ENCODE measurements around the gene CAPN3. TPM values are rescaled to one million over a fixed set of nuclear protein-coding genes. Genes with fewer than 3 reads are reported as not detected.

The CAPN3 gene
- total and polyA plus RNA-seq, 5 donors from 2014 or later: 0.21 to 15.6 TPM; not detected in 3

DNA sequence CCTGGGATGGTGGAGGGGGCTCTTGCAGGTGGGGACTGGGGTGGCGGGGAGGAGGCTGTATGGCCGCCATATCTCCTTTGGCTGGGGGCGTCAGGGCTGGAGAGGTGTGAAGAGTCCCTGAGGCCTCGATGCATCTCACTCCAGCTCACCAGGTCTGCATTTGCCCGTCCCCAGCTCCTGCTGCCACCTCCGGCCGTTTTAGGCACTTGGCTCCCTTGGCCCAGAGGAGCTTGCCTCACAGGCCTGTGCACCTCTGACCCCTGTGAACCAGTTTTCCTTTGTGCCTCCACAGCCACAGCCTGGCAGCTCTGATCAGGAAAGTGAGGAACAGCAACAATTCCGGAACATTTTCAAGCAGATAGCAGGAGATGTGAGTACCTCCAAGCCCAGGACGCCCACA is 49.7 kb downstream of the CAPN3 start:
- H3K27me3 ChIP-seq (ENCODE audit: control insufficient read depth, insufficient read depth, low read length): no peaks in the 10 kb centered on the region
- Mint-ChIP-seq H3K36me3 (peaks cover 27% of the 10 kb centered on the region), H3K4me3 (no peak overlapping the region), H3K27ac (no peak overlapping the region), H3K27me3 (no peaks in the 10 kb centered on the region), H3K4me1 (no peaks in the 10 kb centered on the region), H3K9me3 (no peaks in the 10 kb centered on the region)
- no peak for DNase-seq
- H3K4me3 ChIP-seq (ENCODE audit: low read depth, low read length): no peak overlapping the region
- H3K27ac ChIP-seq (ENCODE audit: insufficient read depth, low read length, poor library complexity, severe bottlenecking): no peak overlapping the region
- no peak for ATAC-seq (ENCODE audit: low read depth in 2 of 2)
- H3K36me3 ChIP-seq (ENCODE audit: control insufficient read depth, insufficient read depth, low read length): peaks cover 21% of the 10 kb centered on the region
- no peaks in the 10 kb centered on the region for H3K9me3 ChIP-seq (ENCODE audit: control insufficient read depth in 2 of 2, low read length in 2 of 2)
- H3K4me1 ChIP-seq (ENCODE audit: control insufficient read depth, insufficient read depth, low read length, poor library complexity, severe bottlenecking): no peaks in the 10 kb centered on the region

DNA sequence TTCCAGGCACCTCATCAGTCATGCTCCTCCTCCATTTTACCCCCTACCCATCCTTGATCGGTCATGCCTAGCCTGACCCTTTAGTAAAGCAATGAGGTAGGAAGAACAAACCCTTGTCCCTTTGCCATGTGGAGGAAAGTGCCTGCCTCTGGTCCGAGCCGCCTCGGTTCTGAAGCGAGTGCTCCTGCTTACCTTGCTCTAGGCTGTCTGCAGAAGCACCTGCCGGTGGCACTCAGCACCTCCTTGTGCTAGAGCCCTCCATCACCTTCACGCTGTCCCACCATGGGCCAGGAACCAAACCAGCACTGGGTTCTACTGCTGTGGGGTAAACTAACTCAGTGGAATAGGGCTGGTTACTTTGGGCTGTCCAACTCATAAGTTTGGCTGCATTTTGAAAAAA is 52.6 kb downstream of the CAPN3 start:
- peak overlapping the region in 1 of 3 donors; percentile 2 for H3K27ac Mint-ChIP-seq

DNA sequence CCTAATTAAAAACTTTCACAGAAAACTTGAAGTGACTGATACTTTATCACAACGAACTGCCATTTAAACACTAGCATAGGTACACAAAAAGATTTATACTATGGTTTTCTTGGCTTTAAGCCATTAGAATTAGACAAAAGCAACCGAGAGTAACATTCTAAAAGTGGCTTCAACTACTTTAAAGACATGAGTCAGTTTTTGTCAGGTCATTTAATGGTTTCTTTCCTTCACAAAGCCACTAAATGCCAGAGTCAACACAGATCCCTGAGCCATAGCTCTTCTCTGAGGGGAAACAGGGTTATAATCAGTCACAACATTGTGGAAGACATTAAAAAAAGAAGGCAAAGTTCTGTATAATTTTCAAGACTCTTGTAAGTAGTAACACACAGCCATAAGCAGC is 54.6 kb downstream of the CAPN3 start:
- DNase-seq (no peak), ATAC-seq (ENCODE audit: low read depth in 2 of 2) (no peak)
- no peaks in the 10 kb centered on the region for H3K27me3 Mint-ChIP-seq
- Histone ChIP-seq H3K36me3 (ENCODE audit: control insufficient read depth, insufficient read depth, low read length) (peaks cover 58% of the 10 kb centered on the region), H3K27me3 (ENCODE audit: control insufficient read depth, insufficient read depth, low read length) (no peaks in the 10 kb centered on the region), H3K4me1 (ENCODE audit: control insufficient read depth, insufficient read depth, low read length, poor library complexity, severe bottlenecking) (no peaks in the 10 kb centered on the region), H3K27ac (ENCODE audit: insufficient read depth, low read length, poor library complexity, severe bottlenecking) (no peak overlapping the region), H3K4me3 (ENCODE audit: low read depth, low read length) (no peak overlapping the region), H3K9me3 (ENCODE audit: control insufficient read depth in 2 of 2, low read length in 2 of 2) (no peaks in the 10 kb centered on the region)
- H3K36me3 Mint-ChIP-seq: peaks cover 30% of the 10 kb centered on the region
- no peak overlapping the region for H3K4me3 Mint-ChIP-seq
- no peak overlapping the region for H3K27ac Mint-ChIP-seq
- no peaks in the 10 kb centered on the region for H3K9me3 Mint-ChIP-seq
- H3K4me1 Mint-ChIP-seq: no peaks in the 10 kb centered on the region

More for the DNA sequence above, 52.6 kb downstream of the CAPN3 start:
- H3K36me3 Mint-ChIP-seq: peaks cover 28% of the 10 kb centered on the region
- H3K4me1 ChIP-seq (ENCODE audit: control insufficient read depth, insufficient read depth, low read length, poor library complexity, severe bottlenecking): no peaks in the 10 kb centered on the region
- H3K9me3 Mint-ChIP-seq: no peaks in the 10 kb centered on the region
- H3K36me3 ChIP-seq (ENCODE audit: control insufficient read depth, insufficient read depth, low read length): peaks cover 43% of the 10 kb centered on the region
- H3K27ac ChIP-seq (ENCODE audit: insufficient read depth, low read length, poor library complexity, severe bottlenecking): no peak overlapping the region
- no peaks in the 10 kb centered on the region for H3K27me3 Mint-ChIP-seq
- no peaks in the 10 kb centered on the region for H3K9me3 ChIP-seq (ENCODE audit: control insufficient read depth in 2 of 2, low read length in 2 of 2)
- no peak overlapping the region for H3K4me3 Mint-ChIP-seq
- ATAC-seq (ENCODE audit: low read depth in 2 of 2): no peak
- no peak overlapping the region for H3K4me3 ChIP-seq (ENCODE audit: low read depth, low read length)
- DNase-seq: no peak
- H3K27me3 ChIP-seq (ENCODE audit: control insufficient read depth, insufficient read depth, low read length): no peaks in the 10 kb centered on the region
- H3K4me1 Mint-ChIP-seq: no peaks in the 10 kb centered on the region

DNA sequence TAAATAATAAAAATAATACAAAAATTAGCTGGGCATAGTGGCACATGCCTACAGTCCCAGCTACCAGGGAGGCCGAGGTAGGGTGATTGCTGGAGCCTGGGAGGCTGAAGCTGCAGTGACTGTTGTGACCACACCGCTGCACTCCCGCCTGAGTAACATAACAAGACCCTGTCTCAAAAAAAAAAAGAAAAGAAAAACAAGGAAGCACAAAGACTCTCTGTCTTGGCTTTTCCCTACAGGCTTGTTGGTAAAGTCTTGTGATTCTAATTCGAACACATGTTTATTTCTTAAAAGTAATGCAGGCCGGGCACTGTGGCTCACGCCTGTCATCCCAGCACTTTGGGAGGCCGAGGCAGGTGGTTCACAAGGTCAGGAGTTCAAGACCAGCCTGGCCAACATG is 60.1 kb downstream of the CAPN3 start:
- Histone ChIP-seq H3K36me3 (ENCODE audit: control insufficient read depth, insufficient read depth, low read length) (peaks cover 85% of the 10 kb centered on the region), H3K4me1 (ENCODE audit: control insufficient read depth, insufficient read depth, low read length, poor library complexity, severe bottlenecking) (no peaks in the 10 kb centered on the region), H3K9me3 (ENCODE audit: control insufficient read depth in 2 of 2, low read length in 2 of 2) (no peaks in the 10 kb centered on the region), H3K4me3 (ENCODE audit: low read depth, low read length) (no peak overlapping the region), H3K27ac (ENCODE audit: insufficient read depth, low read length, poor library complexity, severe bottlenecking) (no peak overlapping the region), H3K27me3 (ENCODE audit: control insufficient read depth, insufficient read depth, low read length) (no peaks in the 10 kb centered on the region)
- no peak for DNase-seq
- Mint-ChIP-seq H3K27me3 (no peaks in the 10 kb centered on the region), H3K36me3 (peaks cover 36% of the 10 kb centered on the region), H3K9me3 (no peaks in the 10 kb centered on the region), H3K4me1 (no peaks in the 10 kb centered on the region), H3K27ac (no peak overlapping the region), H3K4me3 (no peak overlapping the region)
- ATAC-seq (ENCODE audit: low read depth in 2 of 2): no peak

DNA sequence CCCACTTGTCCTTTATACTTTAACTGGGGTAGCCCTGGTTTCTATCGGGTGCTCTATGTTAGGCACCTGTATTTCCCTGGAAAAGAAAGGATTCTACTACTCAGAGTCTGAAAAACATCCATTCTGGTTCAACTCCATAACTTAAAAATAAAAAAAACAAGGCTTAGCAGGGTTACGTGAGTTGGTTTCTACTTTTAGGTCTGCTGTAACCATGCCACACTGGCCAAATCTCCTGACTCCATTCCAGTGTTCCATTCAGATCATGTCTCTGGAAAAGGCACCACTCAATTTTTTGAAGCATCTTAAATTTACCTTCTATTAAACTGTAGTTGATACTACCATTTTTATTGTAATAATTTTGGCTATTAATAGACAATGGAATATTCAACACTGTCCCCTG is 62.1 kb downstream of the CAPN3 start:
- Histone ChIP-seq H3K27me3 (ENCODE audit: control insufficient read depth, insufficient read depth, low read length) (no peaks in the 10 kb centered on the region), H3K4me3 (ENCODE audit: low read depth, low read length) (no peak overlapping the region), H3K4me1 (ENCODE audit: control insufficient read depth, insufficient read depth, low read length, poor library complexity, severe bottlenecking) (no peaks in the 10 kb centered on the region), H3K9me3 (ENCODE audit: control insufficient read depth in 2 of 2, low read length in 2 of 2) (no peaks in the 10 kb centered on the region), H3K36me3 (ENCODE audit: control insufficient read depth, insufficient read depth, low read length) (peaks cover 84% of the 10 kb centered on the region), H3K27ac (ENCODE audit: insufficient read depth, low read length, poor library complexity, severe bottlenecking) (no peak overlapping the region)
- Mint-ChIP-seq H3K4me3 (no peak overlapping the region), H3K27me3 (no peaks in the 10 kb centered on the region), H3K27ac (no peak overlapping the region), H3K4me1 (no peaks in the 10 kb centered on the region), H3K9me3 (no peaks in the 10 kb centered on the region), H3K36me3 (peaks cover 48% of the 10 kb centered on the region)
- no peak for DNase-seq
- no peak for ATAC-seq (ENCODE audit: low read depth in 2 of 2)

DNA sequence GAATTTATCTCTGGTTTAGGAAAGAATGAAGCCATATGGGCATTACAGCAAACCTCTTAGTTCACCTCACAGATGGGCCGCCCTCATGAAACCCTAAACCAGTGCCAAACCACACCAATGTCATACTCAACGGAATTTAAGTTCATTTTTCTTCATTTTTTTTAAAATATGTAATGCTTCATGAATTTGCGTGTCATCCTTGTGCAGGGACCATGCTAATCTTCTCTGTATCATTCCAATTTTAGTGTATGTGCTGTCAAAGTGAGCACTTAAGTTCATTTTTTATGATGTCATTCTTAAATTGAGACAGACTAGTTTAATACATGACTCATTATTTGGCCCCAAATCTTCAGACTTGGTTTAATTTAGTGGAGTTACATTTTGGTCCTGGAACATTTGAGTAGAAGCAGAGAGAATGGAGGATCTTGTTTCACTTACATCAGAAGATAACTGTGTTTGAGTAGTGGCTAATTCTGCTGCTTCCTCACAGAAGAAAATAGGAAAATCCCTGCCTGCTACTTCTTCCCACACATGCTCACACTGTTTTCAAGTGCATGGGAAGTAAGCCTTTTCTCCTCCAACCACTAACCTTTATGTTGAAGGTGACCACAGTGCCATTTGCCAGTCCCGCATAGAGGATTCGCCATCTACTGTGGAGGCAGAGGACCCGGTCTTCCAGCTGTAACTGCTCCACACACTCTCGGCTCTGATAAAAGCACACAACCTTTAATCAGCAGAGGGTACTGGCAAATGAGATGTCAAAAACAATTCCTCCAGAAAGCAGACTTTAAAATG is 68.3 kb downstream of the CAPN3 start:
- Mint-ChIP-seq H3K36me3 (peaks cover 53% of the 10 kb centered on the region), H3K9me3 (no peaks in the 10 kb centered on the region), H3K27me3 (no peaks in the 10 kb centered on the region), H3K4me3 (no peak overlapping the region), H3K27ac (no peak overlapping the region), H3K4me1 (peaks cover 0 to 2% (median 0%) of the 10 kb centered on the region in 4 donors)
- no peaks in the 10 kb centered on the region for H3K9me3 ChIP-seq (ENCODE audit: control insufficient read depth in 2 of 2, low read length in 2 of 2)
- no peak overlapping the region for H3K27ac ChIP-seq (ENCODE audit: insufficient read depth, low read length, poor library complexity, severe bottlenecking)
- peaks cover 81% of the 10 kb centered on the region for H3K36me3 ChIP-seq (ENCODE audit: control insufficient read depth, insufficient read depth, low read length)
- DNase-seq (no peak), ATAC-seq (ENCODE audit: low read depth in 2 of 2) (no peak)
- no peaks in the 10 kb centered on the region for H3K27me3 ChIP-seq (ENCODE audit: control insufficient read depth, insufficient read depth, low read length)
- no peaks in the 10 kb centered on the region for H3K4me1 ChIP-seq (ENCODE audit: control insufficient read depth, insufficient read depth, low read length, poor library complexity, severe bottlenecking)
- H3K4me3 ChIP-seq (ENCODE audit: low read depth, low read length): no peak overlapping the region

DNA sequence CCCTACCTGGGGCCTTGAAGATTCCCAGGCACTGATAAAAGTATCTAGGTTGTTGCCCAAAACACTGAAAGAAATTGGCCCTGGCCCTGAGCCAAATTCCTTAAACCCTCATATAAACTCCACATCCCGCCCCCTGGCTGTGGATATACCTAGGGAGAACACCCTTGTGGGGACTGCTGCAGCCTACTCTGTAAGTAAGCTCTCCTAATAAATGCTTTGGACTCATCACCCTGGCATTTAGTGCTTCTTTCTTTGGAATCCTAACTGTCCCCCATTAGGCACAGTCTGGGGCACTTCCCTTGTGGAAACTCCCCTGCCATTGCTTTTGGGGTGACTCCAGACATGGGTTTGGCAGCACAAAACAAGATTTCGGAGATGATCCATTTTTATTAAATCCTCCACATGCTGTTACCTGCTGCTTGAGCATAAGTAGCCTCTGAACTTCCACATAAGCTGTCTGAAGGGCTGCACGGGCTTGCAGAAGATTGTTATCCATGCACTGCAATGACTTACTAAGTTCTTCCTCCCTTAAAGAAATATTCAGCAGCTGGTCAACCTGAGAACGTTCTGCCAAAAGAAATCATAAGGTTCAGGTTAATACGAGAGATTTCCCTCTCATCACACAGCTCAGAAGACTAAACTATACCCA is 85.2 kb downstream of the CAPN3 start:
- peaks cover 43% of the 10 kb centered on the region for H3K36me3 Mint-ChIP-seq
- ATAC-seq (ENCODE audit: low read depth in 2 of 2) (no peak), DNase-seq (no peak)
- H3K27ac Mint-ChIP-seq: peak overlapping the region in 1 of 3 donors; percentile 42
- H3K27ac ChIP-seq (ENCODE audit: insufficient read depth, low read length, poor library complexity, severe bottlenecking): no peak overlapping the region
- no peaks in the 10 kb centered on the region for H3K27me3 Mint-ChIP-seq
- H3K4me3 Mint-ChIP-seq: no peak overlapping the region
- no peaks in the 10 kb centered on the region for H3K4me1 ChIP-seq (ENCODE audit: control insufficient read depth, insufficient read depth, low read length, poor library complexity, severe bottlenecking)
- peaks cover 0 to 5% (median 0%) of the 10 kb centered on the region in 4 donors for H3K4me1 Mint-ChIP-seq
- H3K4me3 ChIP-seq (ENCODE audit: low read depth, low read length): no peak overlapping the region
- H3K9me3 ChIP-seq (ENCODE audit: control insufficient read depth in 2 of 2, low read length in 2 of 2): no peaks in the 10 kb centered on the region
- H3K36me3 ChIP-seq (ENCODE audit: control insufficient read depth, insufficient read depth, low read length): peaks cover 65% of the 10 kb centered on the region
- H3K27me3 ChIP-seq (ENCODE audit: control insufficient read depth, insufficient read depth, low read length): no peaks in the 10 kb centered on the region
- peaks cover 0 to 2% (median 0%) of the 10 kb centered on the region in 7 donors for H3K9me3 Mint-ChIP-seq

DNA sequence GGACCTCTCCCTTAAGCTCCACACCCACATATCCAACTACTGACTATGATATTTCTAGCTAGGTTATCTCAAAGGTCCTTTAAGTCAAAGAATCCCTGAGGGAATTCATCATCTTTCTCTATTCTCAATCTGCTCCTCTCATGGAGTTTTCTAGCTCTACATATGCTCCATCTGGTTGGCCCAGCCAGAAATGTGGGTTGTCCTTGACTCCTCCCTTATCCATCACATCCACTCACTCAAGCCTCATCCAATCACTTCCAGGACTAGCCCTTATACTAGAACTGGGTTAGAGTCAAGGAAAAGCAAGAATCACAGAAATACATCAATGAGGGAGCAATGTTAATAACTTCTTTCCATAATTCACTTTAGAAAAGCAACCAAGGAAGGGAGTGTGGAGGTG is 86.2 kb downstream of the CAPN3 start:
- no peaks in the 10 kb centered on the region for H3K27me3 Mint-ChIP-seq
- DNase-seq (no peak), ATAC-seq (ENCODE audit: low read depth in 2 of 2) (no peak)
- Histone ChIP-seq H3K36me3 (ENCODE audit: control insufficient read depth, insufficient read depth, low read length) (peaks cover 70% of the 10 kb centered on the region), H3K4me3 (ENCODE audit: low read depth, low read length) (no peak overlapping the region), H3K27ac (ENCODE audit: insufficient read depth, low read length, poor library complexity, severe bottlenecking) (no peak overlapping the region), H3K27me3 (ENCODE audit: control insufficient read depth, insufficient read depth, low read length) (no peaks in the 10 kb centered on the region), H3K9me3 (ENCODE audit: control insufficient read depth in 2 of 2, low read length in 2 of 2) (no peaks in the 10 kb centered on the region), H3K4me1 (ENCODE audit: control insufficient read depth, insufficient read depth, low read length, poor library complexity, severe bottlenecking) (no peaks in the 10 kb centered on the region)
- no peak overlapping the region for H3K4me3 Mint-ChIP-seq
- peaks cover 46% of the 10 kb centered on the region for H3K36me3 Mint-ChIP-seq
- no peaks in the 10 kb centered on the region for H3K4me1 Mint-ChIP-seq
- H3K9me3 Mint-ChIP-seq: peaks cover 0 to 2% (median 0%) of the 10 kb centered on the region in 7 donors
- peak overlapping the region in 1 of 3 donors; percentile 27 for H3K27ac Mint-ChIP-seq

Data from CD4-positive, CD25-positive, alpha-beta regulatory T cell (primary cell).